Right ventricle myocardium superior (tissue), 1 donor: ENCODE data around the gene JARID2. TPM values are rescaled to one million over a fixed set of nuclear protein-coding genes. Genes with fewer than 3 reads are reported as not detected.

Experiments used
- ATAC-seq: fragments of 200-7000 bp; cut with Tn5 transposase; one replicate; pipeline ENCODE4 v1.9.1; 2020; ENCODE audit warnings: mild to moderate bottlenecking; ENCODE audit not compliant: poor library complexity
- DNase-seq: peaks from one replicate; pipeline ENCODE4 v3.0.0-alpha.2; 2020
- intact Hi-C: fragments of 100-400 bp; cut with DNase I; formaldehyde crosslinking; loops from one replicate; pipeline ENCODE4 v1.11.2; 2022
- long read RNA-seq: library from polyadenylated mRNA; unstranded; transcript quantifications from one replicate; pipeline ENCODE4 v2.0.0, GENCODE V29; 2021
- total RNA-seq: library from RNA; stranded (reverse); fragmentation: NEBNext Ultra II Directional; extraction: Animal tissue kit (Norgen Biotek cat#: 25700); gene quantifications from one replicate; pipeline ENCODE4 v1.2.1, GENCODE V29; 2021
- donor health status: DM: no; HTN: yes; CAD: no; lungs with severe emphysema.

Gene JARID2
- 8.1 TPM for total RNA-seq
- long read RNA-seq, partial matches to known transcripts, result 1 of 4 reads
- long read RNA-seq, other reads (novel, unspliced or antisense), result 3 of 4 reads

GRCh38 chr6:15245361-15246216 lies at the start of gene JARID2:
Gene JARID2, plus strand, starts transcription at chr6:15246069. Its CDS starts 471 bp downstream, at chr6:15246540.
- intact Hi-C loops, result loop anchor here (5.0 to 10.0 kb wide), 2 partner anchors 197 to 1031 kb away; no protein-coding TSS in a partner anchor
- DNase-seq, result peak; percentile 99
- peak; percentile 87 for ATAC-seq

GRCh38 chr6:15200087-15200486 lies 45.8 kb upstream of the JARID2 start:
- DNase-seq, result no peak
- ATAC-seq, result no peak
- intact Hi-C loops, result no loop called here

GRCh38 chr6:15205321-15205720 lies 40.5 kb upstream of the JARID2 start:
- no peak for ATAC-seq
- no peak for DNase-seq
- intact Hi-C loops, result no loop called here

GRCh38 chr6:15206887-15207286 lies 39.0 kb upstream of the JARID2 start:
- DNase-seq (no peak), ATAC-seq (no peak)
- intact Hi-C loops, result no loop called here

- ATAC-seq (no peak), DNase-seq (no peak)
- intact Hi-C loops, result no loop called here
Observed at GRCh38 chr6:15207923-15208322, 37.9 kb upstream of the JARID2 start.

- intact Hi-C loops, result no loop called here
- ATAC-seq, result no peak
- DNase-seq, result no peak
Observed at GRCh38 chr6:15213838-15214400, 31.9 kb upstream of the JARID2 start.

GRCh38 chr6:15218401-15218800 lies 27.5 kb upstream of the JARID2 start:
- intact Hi-C loops, result no loop called here
- DNase-seq (no peak), ATAC-seq (no peak)

GRCh38 chr6:15220062-15220461 lies 25.8 kb upstream of the JARID2 start:
- intact Hi-C loops, result no loop called here
- DNase-seq (no peak), ATAC-seq (no peak)

- DNase-seq, result no peak
- no peak for ATAC-seq
- intact Hi-C loops, result no loop called here
Observed at GRCh38 chr6:15227827-15228318, 18.0 kb upstream of the JARID2 start.

GRCh38 chr6:15230827-15231226 lies 15.0 kb upstream of the JARID2 start:
- intact Hi-C loops, result no loop called here
- DNase-seq (no peak), ATAC-seq (no peak)

GRCh38 chr6:15232836-15233510 lies 12.9 kb upstream of the JARID2 start:
- DNase-seq (no peak), ATAC-seq (no peak)
- intact Hi-C loops, result no loop called here

- intact Hi-C loops, result no loop called here
- ATAC-seq, result no peak
- no peak for DNase-seq
Observed at GRCh38 chr6:15234068-15234758, 11.7 kb upstream of the JARID2 start.

- ATAC-seq (peak; percentile 62), DNase-seq (no peak)
- intact Hi-C loops, result loop anchor here (10.0 kb wide), 1 partner anchor 1025 kb away; no protein-coding TSS in a partner anchor
Observed at GRCh38 chr6:15239616-15240364, 6.1 kb upstream of the JARID2 start.

- intact Hi-C loops, result loop anchor here (10.0 kb wide), 1 partner anchor 1028 kb away; no protein-coding TSS in a partner anchor
- ATAC-seq (no peak), DNase-seq (no peak)
Observed at GRCh38 chr6:15242503-15242902, 3.4 kb upstream of the JARID2 start.

- ATAC-seq (no peak), DNase-seq (no peak)
- intact Hi-C loops, result loop anchor here (10.0 kb wide), 1 partner anchor 1028 kb away; no protein-coding TSS in a partner anchor
Observed at GRCh38 chr6:15242937-15243614, 2.8 kb upstream of the JARID2 start.

- intact Hi-C loops, result loop anchor here (10.0 kb wide), 1 partner anchor 1029 kb away; no protein-coding TSS in a partner anchor
- DNase-seq, result no peak
- ATAC-seq, result no peak
Observed at GRCh38 chr6:15243910-15244619, 1.8 kb upstream of the JARID2 start.
